GM18909 (cell line): ENCODE measurements around the gene NRXN3.

Source experiments
- ATAC-seq: cut with Tn5 transposase; IDR thresholded peaks from one replicate; pipeline ENCODE4 v1.9.1; 2021; ENCODE audit warnings: mild to moderate bottlenecking; ENCODE audit not compliant: unreplicated experiment, poor library complexity

NRXN3 gene

GRCh38 chr14:79242666-79243065 is 1072.5 kb downstream of the NRXN3 start:
- no peak for ATAC-seq

- ATAC-seq: no peak
Observed at GRCh38 chr14:79246173-79246572, 1076.0 kb downstream of the NRXN3 start.

- ATAC-seq: no peak
Observed at GRCh38 chr14:79248126-79248525, 1078.0 kb downstream of the NRXN3 start.

- no peak for ATAC-seq
Observed at GRCh38 chr14:79248771-79249170, 1078.6 kb downstream of the NRXN3 start.

- ATAC-seq: no peak
Observed at GRCh38 chr14:79251278-79251677, 1081.1 kb downstream of the NRXN3 start.

GRCh38 chr14:79253576-79253975 is 1083.4 kb downstream of the NRXN3 start:
- no peak for ATAC-seq

GRCh38 chr14:79254069-79254775 is 1084.0 kb downstream of the NRXN3 start:
- no peak for ATAC-seq

GRCh38 chr14:79256380-79256779 is 1086.2 kb downstream of the NRXN3 start:
- no peak for ATAC-seq

- no peak for ATAC-seq
Observed at GRCh38 chr14:79260406-79260805, 1090.2 kb downstream of the NRXN3 start.

GRCh38 chr14:79265366-79265946 is 1095.3 kb downstream of the NRXN3 start:
- ATAC-seq: no peak

- no peak for ATAC-seq
Observed at GRCh38 chr14:79270361-79270760, 1100.2 kb downstream of the NRXN3 start.

- no peak for ATAC-seq
Observed at GRCh38 chr14:79271122-79271521, 1100.9 kb downstream of the NRXN3 start.

GRCh38 chr14:79274641-79275291 is 1104.6 kb downstream of the NRXN3 start:
- no peak for ATAC-seq

- ATAC-seq: no peak
Observed at GRCh38 chr14:79275292-79275655, 1105.1 kb downstream of the NRXN3 start.

GRCh38 chr14:79278286-79278797 is 1108.2 kb downstream of the NRXN3 start:
- no peak for ATAC-seq

GRCh38 chr14:79278798-79279644 is 1108.8 kb downstream of the NRXN3 start:
- peak; percentile 70 for ATAC-seq

GRCh38 chr14:79279645-79280597 is 1109.7 kb downstream of the NRXN3 start:
- no peak for ATAC-seq

- ATAC-seq: no peak
Observed at GRCh38 chr14:79281244-79282152, 1111.3 kb downstream of the NRXN3 start.
